SKM-1 (cell line): ENCODE measurements around the gene TNFAIP6.
"Not testable (repeated sequence)": the region's sequence is repeated elsewhere in the genome, so short reads cannot be mapped to it uniquely, and the experiment has no call there.

Experiments used
- DNase-seq: peaks from one replicate; lab custom pipeline; 2025; ENCODE audit not compliant: unreplicated experiment; lab: John Stamatoyannopoulos, UW

The TNFAIP6 gene, protein sequence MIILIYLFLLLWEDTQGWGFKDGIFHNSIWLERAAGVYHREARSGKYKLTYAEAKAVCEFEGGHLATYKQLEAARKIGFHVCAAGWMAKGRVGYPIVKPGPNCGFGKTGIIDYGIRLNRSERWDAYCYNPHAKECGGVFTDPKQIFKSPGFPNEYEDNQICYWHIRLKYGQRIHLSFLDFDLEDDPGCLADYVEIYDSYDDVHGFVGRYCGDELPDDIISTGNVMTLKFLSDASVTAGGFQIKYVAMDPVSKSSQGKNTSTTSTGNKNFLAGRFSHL

DNA sequence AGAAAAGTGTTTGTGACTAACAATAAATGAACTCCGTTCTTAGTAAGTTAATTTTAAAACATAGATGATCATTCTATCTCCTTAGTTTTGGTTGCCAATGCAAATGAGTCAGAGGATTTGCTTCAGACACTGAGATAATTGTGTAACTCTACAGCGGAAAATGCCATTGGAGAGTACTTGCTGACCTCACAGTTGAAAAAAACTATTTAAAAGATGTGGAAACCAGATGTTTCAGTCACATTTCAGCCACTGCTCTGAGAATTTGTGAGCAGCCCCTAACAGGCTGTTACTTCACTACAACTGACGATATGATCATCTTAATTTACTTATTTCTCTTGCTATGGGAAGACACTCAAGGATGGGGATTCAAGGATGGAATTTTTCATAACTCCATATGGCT is at the start of gene TNFAIP6:
TSS of gene TNFAIP6 (plus strand) at position 234 of the 400 bp plus-strand sequence. CDS start at position 309, 75 bp downstream.
- peak; percentile 25 for DNase-seq

DNA sequence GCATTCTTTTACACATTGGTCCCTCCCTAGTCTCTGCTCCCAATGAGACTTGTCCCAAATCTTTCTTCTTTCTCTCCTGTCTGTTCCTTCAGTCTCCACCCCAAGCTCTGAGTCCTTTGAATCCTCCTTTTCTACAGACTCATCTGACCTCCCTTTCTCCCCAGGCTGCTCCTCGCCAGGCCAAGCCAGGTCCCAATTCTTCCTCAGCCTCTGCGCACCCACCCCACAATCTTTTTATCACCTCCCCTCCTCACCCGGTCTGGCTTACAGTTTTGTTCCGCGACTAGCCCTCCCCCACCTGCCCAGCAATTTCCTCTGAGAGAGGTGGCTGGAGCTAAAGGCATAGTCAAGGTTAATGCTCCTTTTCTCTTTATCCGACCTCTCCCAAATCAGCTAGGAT is 47.1 kb upstream of the TNFAIP6 start:
- not testable (repeated sequence) for DNase-seq

DNA sequence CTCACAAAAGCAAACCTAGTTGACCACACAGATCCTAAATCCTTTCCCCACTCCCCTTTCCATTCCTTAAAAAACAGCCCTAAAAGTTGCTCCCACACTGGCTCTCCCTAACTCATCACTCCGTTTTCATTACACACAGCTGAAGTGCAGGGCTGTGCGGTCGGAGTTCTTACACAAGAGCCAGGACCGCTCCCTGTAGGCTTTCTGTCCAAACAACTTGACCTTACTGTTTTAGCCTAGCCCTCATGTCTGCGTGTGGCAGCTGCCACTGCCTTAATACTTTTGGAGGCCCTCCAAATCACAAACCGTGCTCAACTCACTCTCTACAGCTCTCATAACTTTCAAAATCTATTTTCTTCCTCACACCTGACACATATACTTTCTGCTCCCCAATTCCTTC is 45.0 kb upstream of the TNFAIP6 start:
- DNase-seq = not testable (repeated sequence)

DNA sequence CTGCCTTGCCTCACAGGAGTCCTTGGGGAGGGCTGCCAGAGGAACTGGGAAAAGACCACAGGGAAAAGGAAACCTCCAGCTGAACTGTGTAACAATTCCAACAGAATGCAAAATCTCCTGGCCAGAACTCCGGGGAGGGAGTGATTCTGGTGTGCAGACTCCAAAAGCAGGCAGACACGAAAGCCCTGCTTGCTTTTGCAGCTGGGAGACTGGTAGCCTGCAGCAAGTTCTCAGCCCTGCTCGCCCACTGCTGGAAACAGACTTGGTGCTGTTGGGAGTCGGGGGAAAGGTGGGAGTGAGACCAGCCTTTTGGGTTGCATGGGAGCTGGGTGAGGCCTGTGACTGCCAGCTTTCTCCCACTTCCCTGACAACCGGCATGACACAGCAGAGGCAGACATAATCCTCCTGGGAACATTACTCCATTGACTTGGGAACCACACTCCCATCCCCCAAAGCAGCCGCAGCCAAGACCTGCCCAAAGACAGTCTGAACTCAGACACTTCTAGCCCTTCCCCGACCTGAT is 42.0 kb upstream of the TNFAIP6 start:
- DNase-seq = no peak

DNA sequence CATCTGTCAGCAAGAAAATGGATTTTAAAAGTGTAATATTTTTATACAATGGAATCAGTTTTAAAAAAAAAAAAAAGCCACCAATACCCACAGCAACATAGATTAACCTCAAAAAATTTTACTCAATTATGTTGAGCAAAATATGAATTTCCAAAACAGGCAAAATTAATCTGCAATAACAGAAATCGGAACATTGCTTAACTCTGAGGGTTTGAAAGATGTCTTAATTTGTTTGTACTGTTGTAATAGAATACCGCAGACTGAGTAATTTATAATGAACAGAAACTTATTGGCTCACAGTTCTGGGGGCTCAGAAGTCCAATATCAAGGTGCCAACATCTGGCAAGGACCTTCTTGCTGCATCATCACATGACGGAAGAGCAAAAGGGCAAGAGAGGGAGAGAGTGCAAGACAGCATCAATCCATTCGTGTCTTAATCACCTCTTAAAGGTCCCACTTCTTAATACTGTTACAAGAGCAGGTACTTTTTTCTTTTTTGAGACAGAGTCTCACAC is 31.8 kb upstream of the TNFAIP6 start:
- no peak for DNase-seq

DNA sequence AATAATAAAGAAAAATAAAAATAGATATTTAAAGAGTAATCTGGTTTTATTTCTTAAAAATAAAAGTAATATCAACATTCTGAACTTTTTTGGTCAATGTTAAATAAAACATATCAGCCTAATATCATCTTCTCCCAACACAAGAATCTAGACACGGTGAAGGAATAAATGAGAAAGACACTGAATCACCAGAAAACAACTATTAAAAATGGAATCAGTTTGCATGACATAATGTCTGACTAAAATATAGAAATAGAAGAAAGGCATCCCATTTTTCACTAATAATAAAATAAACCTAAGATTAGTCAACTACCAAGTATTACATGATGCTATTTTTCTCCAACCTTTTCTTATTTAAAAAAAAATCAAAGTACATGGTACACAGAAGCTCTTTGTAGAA is 30.8 kb upstream of the TNFAIP6 start:
- DNase-seq = no peak

DNA sequence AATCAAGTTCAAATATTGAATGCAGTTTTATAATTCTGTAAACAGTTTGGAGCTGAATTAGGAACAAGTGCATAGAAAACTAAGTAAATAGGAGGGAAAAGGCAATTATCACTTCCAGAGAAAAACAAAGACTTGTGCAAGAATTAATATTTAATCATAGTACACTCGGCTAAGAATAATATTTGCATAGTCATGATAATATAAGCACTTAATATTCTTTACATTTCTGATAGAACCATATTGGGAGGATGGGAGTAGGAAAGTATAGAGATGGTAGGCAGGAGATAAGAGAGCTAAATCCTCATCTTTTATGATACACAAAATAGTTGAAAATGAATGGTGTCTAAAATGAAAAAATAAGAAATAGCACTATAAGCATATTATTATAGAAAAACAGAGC is 27.4 kb upstream of the TNFAIP6 start:
- no peak for DNase-seq

DNA sequence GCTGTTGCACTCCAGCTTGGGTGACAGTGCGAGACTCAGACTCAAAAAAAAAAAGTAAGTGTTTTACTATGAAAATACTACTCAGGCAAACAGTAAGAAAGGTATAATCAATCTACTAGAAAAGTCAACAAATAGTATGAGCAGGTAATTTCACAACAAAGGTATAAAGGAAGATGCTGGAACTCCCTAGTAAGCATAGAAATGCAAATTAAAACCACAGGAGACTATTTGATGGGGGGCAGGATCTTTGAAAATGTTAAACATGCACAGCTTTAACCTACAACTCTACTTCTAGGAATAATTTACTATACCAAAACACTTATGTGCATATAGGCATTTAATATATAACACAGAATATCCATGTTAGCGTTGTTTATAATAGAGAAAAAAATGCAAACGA is 24.3 kb upstream of the TNFAIP6 start:
- no peak for DNase-seq

DNA sequence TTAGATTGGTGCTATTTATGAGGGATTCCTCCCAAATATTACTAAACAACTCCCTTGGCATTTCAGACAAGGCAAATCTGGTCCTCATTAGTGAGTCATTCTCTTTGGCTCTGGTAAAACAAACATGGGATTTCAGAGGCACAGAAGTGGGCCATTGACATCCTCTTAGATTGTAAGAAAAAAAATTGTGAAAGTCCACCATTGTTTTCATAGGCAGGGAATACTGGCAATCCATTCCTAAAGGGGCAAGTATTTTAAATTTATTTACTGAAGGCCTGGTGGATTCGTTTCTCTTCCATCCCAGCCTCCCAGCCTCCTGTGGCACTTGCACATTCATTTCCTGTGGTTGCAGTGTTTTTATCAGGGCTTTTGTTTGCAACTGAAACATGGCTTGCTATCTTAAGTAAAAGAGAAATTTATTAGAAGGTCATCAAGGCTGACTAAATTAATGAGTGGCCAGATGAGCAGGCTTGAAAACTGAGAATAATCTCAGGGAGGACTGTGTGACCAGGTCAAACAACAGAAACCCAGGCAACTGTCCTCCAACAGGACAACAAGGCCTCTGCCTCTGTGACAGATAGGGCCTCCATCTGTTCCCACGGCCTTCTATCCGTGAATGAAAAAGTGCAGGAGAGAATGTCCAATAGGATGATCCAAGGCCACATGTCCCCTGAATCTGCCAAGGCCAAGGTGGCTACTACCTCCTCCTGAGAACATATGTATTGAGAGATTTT is 23.1 kb upstream of the TNFAIP6 start:
- DNase-seq = no peak

DNA sequence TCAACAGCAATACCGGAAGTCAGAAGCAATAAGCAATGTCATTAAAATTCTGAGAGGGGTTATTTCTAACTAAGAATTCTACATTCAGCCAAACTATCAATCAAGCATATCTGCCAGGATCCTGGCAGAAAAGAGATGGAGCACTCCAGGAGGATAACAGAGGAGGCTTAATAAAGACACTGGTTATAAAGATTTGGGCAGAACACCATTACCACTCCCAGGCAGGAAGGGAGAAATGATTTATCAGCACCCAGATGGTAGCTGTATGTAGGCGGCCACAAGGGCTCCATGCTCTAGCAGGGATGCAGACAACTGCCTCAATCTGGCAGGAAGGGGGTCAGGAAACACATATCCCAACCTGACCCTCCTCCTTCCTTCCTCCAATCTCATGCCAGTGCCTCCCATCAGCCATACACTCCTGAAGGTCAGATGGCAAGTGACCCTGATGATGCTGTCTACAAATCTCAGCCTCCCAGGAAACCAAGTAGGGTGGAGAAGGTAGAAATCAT is 20.5 kb upstream of the TNFAIP6 start:
- DNase-seq = no peak

DNA sequence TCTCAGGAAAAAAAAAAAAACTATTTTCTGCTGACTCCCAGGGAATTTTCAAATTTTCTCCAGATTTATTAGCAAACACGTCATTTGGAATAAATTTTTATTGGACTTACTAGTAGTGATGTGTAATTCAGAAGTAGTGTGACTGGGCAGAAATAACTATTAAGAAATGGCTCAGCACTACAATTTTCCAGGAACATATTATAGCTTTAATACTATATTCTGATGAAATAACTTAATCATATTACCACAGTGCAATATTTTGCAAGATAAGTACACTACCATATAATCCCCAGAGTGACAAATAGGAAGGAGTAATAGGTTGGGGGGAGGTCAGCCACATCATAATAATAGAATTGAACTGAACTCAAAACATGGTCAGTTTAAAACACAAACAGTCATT is 19.7 kb upstream of the TNFAIP6 start:
- DNase-seq = no peak

DNA sequence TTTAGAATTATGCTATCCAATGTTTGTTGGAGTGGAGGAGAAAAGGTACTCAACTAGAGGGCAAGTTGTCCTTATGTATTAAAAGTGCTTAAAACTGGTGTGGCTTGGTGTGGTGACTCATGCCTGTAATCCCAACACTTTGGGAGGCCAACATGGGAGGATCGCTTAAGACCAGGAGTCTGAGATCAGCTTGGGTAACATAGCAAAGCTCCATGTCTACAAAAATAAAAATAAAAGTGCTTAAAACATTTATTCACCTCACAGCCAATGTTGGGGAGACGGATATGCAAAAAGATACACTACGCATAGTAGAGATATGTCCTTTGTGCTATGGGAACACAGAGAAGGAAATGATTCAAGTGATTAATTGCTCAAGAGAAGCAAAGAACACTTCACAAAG is 19.3 kb upstream of the TNFAIP6 start:
- no peak for DNase-seq

DNA sequence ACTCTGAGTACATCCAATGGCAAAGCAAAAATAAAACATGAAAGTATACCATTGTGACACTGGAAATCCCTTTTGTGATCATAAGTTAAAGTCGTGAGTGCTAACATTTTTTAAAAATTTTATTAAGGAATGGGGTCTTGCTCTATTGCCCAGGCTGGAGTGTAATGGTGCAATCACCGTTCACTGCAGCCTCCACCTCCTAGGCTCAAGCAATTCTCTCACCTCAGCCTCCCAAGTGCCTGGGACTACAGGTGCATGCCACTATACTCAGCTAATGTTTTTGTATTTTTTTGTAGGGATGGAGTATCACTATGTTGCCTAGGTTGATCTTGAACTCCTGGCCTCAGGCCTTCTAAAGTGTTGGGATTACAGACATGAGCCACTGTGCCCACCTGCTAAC is 14.3 kb upstream of the TNFAIP6 start:
- DNase-seq = no peak

DNA sequence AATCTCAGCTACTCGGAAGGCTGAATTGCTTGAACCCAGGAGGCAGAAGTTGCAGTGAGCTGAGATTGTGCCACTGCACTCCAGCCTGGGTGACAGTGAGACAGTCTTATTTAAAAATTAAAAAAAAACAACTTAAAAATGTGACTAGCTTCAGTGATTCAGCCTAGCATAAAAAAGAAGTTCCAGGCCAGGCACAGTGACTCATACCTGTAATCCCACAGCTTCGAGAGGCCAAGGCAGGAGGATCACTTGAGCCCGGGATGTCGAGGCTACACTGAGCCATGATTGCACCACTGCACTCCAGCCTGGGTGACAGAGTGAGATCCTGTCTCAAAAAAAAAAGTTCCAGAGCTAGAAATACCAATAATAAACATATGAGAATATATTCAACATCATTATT is 13.2 kb upstream of the TNFAIP6 start:
- not testable (repeated sequence) for DNase-seq

DNA sequence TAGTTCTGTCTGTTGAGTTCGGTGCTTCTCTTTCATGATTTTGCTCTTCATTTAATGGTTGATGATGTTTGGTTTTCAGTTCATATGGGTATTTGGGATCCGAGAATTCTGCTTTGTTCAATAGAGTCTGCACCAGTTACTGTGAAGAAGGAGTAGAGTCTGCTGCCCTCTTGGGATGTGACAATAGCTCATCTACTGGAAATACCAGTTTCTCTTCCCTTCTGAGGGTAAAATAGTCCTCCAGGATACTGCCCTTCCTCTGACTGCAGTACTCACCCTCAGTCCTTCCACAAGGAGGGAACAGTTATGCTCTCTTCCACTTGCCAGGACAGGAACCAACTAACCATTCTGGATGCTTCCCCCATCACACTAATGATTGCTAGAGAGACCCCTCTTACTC is 12.5 kb upstream of the TNFAIP6 start:
- no peak for DNase-seq

DNA sequence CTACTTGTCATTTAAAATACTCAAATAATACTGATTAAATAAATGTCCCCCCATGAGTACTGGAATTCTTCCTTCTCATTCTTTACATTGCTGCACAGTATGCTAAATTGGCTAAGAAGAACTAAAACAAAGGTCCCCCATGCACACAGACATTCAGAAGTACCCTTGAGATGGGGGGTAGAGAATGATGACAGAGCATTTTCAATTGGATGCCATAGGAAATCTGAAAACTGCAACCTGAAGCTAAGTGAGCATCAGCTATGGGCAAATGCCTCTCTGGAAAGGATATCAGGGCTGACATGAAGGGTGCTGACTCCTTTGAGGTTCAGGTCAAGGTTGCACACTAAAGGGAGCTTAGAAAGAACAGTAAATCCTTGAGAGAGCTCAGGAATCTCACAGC is 10.1 kb upstream of the TNFAIP6 start:
- DNase-seq = no peak

DNA sequence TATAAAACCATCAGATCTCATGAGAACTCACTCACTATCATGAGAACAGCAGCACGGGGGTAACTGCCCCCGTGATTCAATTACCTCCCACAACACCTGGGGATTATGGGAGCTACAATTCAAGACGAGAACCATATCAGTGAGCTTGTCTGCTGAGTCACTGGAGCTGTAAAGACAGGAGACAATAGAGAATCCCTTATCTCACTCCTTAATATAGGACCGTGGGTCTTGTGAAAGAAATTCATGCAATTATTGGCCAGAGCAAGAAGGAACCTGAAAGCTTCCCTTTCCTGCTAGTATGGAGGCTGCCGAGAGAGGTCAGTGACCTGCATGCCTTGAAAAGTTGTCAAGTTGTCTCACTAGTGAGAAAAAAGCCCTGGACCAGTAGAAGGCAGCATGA is 9.5 kb upstream of the TNFAIP6 start:
- peak; percentile 18 for DNase-seq

DNA sequence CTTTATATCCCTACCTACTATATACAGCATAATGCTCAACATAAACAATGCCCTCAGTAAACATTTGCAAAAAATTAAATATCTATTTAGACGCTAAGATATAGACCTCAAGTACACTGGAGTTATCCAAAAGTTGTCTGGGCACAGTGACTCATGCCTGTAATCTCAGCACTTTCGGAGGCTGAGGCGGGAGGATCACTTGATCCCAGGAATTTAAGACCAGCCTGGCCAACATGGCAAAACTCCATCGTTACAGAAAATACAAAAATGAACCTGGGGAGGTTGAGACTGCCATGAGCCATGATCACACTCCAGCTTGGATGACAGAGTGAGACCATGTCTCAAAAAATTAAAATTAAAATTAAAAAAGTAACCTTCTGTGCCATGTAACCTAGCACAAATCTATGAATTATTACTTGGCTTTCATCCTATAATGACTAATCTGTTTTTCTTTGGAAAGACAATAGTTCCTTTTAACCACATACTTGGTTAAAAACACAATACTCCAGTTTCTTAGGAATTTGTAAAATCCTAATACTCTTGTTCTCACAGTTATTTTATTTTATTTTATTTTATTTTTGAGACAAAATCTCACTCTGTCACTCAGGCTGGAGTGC is 6.7 kb upstream of the TNFAIP6 start:
- DNase-seq = no peak

DNA sequence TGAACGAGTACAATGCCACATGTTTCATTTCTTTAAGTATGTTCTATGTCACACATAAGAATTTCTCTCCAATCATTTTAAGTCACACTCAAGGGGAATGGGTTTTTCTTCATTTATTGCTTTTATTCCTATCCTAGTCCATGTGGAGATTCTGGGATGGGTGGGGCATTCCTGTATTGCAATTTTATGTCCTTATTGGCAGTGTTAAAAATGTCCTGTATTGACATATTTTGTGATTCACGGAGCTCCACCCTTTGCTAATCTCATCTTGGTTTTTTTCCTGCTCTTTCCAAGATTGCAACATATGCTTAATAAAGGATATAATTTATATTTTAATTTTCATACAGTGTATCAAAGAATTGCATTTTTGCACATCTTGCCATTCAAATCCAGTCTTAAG is 3.4 kb upstream of the TNFAIP6 start:
- no peak for DNase-seq

DNA sequence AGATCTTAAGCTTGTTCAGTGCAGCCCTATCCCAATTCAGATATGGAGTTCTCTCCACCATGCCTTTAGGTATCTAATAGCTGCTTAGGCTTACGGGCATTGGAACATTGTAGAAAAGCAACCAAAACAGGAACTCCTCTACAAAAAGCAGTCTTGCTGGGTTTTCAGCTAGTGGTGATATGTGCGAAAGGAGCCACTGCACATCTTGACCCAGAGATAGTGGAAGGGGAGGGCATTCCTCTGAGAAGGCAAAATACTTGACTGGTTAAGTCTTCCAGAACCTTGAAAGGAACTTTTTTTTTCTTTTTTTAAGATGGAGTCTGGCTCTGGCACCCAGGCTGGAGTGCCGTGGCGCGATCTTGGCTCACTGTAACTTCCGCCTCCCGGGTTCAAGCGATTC is 2.6 kb upstream of the TNFAIP6 start:
- DNase-seq = no peak

DNA sequence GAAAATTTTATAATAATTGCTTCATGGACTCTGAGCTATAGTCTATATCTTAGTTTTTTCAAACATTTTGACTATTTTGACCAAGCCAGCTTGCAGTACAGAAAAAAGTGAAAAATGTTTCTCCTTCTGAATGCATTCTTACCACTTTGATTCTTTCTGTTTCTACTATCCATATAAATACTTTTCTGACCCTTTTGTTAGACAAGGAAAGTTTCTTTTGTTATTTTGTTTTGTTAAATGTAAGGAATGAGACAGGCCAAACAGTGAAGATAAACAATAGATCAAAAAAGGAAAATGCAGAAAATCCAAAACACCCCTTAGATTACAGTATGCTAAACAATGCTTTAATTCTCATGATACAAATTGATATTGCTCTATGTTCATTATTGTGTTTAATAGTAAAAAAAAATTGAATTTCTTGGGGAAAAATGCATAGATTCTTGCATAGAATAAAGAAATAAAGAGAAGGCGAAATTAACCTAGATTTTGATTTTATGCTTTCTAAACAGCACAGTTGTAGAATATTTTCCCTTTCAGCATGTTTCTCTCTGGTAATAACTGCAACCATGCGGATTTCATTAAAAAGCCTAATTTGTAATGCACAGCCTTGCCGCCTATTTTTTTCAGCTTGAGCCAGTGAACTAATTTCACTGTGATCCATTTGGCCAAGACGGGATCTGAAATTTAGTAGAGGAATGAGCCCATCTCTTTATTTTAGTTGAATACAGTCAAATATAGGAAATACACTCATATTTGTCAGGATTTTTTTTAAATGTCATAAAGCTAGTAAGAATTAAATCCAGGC is 976 bp downstream of the TNFAIP6 start:
- DNase-seq = no peak
